Fibroblast of villous mesenchyme (primary cell): ENCODE measurements around the gene BRWD1. TPM values are rescaled to one million over a fixed set of nuclear protein-coding genes. Genes with fewer than 3 reads are reported as not detected.

Experiments used
- DNase-seq: peaks from one replicate; pipeline ENCODE4 v3.0.0-alpha.2; 2010; ENCODE audit warnings: low read depth
- H3K4me3 ChIP-seq: 2 replicates; pipeline ENCODE4 v1.5.1; 2011; ENCODE audit warnings: low read depth, mild to moderate bottlenecking, low read length
- CTCF ChIP-seq: IDR thresholded peaks from 2 replicates; pipeline ENCODE4 v1.5.1; 2012; ENCODE audit warnings: low read depth, mild to moderate bottlenecking, low read length; ENCODE audit not compliant: insufficient read depth
- total RNA-seq: library from RNA; depleted of rRNA; stranded (reverse); fragments of >200 nt; gene quantifications from 2 replicates; pipeline ENCODE4 v1.2.3, GENCODE V29; 2012

Gene BRWD1
- total RNA-seq, 1 donor, result 75.6 TPM

- no peak for TF ChIP-seq CTCF
- no peak for DNase-seq
- no peak overlapping the region for H3K4me3 ChIP-seq
These were observed 117.1 kb downstream of the BRWD1 start for GRCh38 chr21:39196310-39196709.

- no peak for TF ChIP-seq CTCF
- H3K4me3 ChIP-seq, result no peak overlapping the region
- DNase-seq, result no peak
These were observed 120.1 kb downstream of the BRWD1 start for GRCh38 chr21:39193380-39193779.

GRCh38 chr21:39189857-39190604 lies 123.4 kb downstream of the BRWD1 start:
- H3K4me3 ChIP-seq, result no peak overlapping the region
- TF ChIP-seq CTCF, result no peak
- no peak for DNase-seq

- no peak for DNase-seq
- H3K4me3 ChIP-seq, result no peak overlapping the region
- TF ChIP-seq CTCF, result no peak
These were observed 124.8 kb downstream of the BRWD1 start for GRCh38 chr21:39188521-39189139.

GRCh38 chr21:39187141-39187540 lies 126.3 kb downstream of the BRWD1 start:
- no peak for TF ChIP-seq CTCF
- H3K4me3 ChIP-seq, result no peak overlapping the region
- DNase-seq, result no peak

- TF ChIP-seq CTCF, result no peak
- no peak for DNase-seq
- H3K4me3 ChIP-seq, result no peak overlapping the region
These were observed 126.8 kb downstream of the BRWD1 start for GRCh38 chr21:39186676-39187075.
